Trophoblast cell (in vitro differentiated cells and primary cell): ENCODE measurements around the gene TP53BP2.
A peak's percentile ranks its signal among the peaks of the same experiment; 100 is the strongest.
"Not testable (repeated sequence)": the region's sequence is repeated elsewhere in the genome, so short reads cannot be mapped to it uniquely, and the experiment has no call there.

Source experiments
- DNase-seq, 2 donors: peaks; one replicate each; pipeline ENCODE4 v3.0.0-alpha.2; 2016
- H2AFZ ChIP-seq: 2 replicates; pipeline ENCODE4 v1.6.1; 2013; ENCODE audit warnings: low read length, moderate library complexity, mild to moderate bottlenecking; ENCODE audit not compliant: insufficient read depth, poor library complexity
- H2AK5ac ChIP-seq: 2 replicates; pipeline ENCODE4 v1.6.1; 2013; ENCODE audit warnings: mild to moderate bottlenecking, low read length
- H2BK120ac ChIP-seq: 2 replicates; pipeline ENCODE4 v1.6.1; 2013; ENCODE audit warnings: low read length, mild to moderate bottlenecking, moderate library complexity; ENCODE audit not compliant: insufficient read depth, poor library complexity
- H2BK12ac ChIP-seq: 2 replicates; pipeline ENCODE4 v1.6.1; 2013; ENCODE audit warnings: mild to moderate bottlenecking, low read length, moderate library complexity
- H2BK5ac ChIP-seq: 2 replicates; pipeline ENCODE4 v1.6.1; 2013; ENCODE audit warnings: low read length, low read depth, moderate library complexity, mild to moderate bottlenecking; ENCODE audit not compliant: poor library complexity
- H3K14ac ChIP-seq: 2 replicates; pipeline ENCODE4 v1.6.1; 2013; ENCODE audit warnings: mild to moderate bottlenecking, low read length
- H3K18ac ChIP-seq: 2 replicates; pipeline ENCODE4 v1.6.1; 2013; ENCODE audit warnings: mild to moderate bottlenecking, low read length
- H3K23ac ChIP-seq: 2 replicates; pipeline ENCODE4 v1.6.1; 2013; ENCODE audit warnings: low read length
- H3K27ac ChIP-seq: 2 replicates; pipeline ENCODE4 v1.5.1; 2013; ENCODE audit warnings: low read depth, mild to moderate bottlenecking, inconsistent platforms, low read length, moderate library complexity
- H3K27me3 ChIP-seq: 2 replicates; pipeline ENCODE4 v1.6.1; 2013; ENCODE audit warnings: inconsistent platforms, mild to moderate bottlenecking, low read length, moderate library complexity; ENCODE audit not compliant: insufficient read depth
- H3K36me3 ChIP-seq, 2 experiments: 1 replicate in 1 of 2; 2 replicates in 1 of 2; pipeline ENCODE4 v1.6.1; 2013; ENCODE audit warnings: low read length in 2 of 2, mild to moderate bottlenecking in 2 of 2, moderate library complexity in 1 of 2; ENCODE audit not compliant: insufficient read depth in 2 of 2, control insufficient read depth in 1 of 2
- H3K4ac ChIP-seq: 2 replicates; pipeline ENCODE4 v1.6.1; 2013; ENCODE audit warnings: low read depth, mild to moderate bottlenecking, low read length, moderate library complexity
- H3K4me1 ChIP-seq, 2 experiments: 1 replicate in 1 of 2; 2 replicates in 1 of 2; pipeline ENCODE4 v1.6.1; 2013; ENCODE audit warnings: low read length in 2 of 2, mild to moderate bottlenecking in 2 of 2, moderate library complexity in 1 of 2; ENCODE audit not compliant: insufficient read depth in 2 of 2, control insufficient read depth in 1 of 2
- H3K4me2 ChIP-seq: 2 replicates; pipeline ENCODE4 v1.6.1; 2013; ENCODE audit warnings: inconsistent platforms, mild to moderate bottlenecking, low read length, moderate library complexity
- H3K4me3 ChIP-seq: 2 replicates; pipeline ENCODE4 v1.5.1; 2013; ENCODE audit warnings: mild to moderate bottlenecking, low read depth, low read length, inconsistent platforms
- H3K79me1 ChIP-seq: one replicate; pipeline ENCODE4 v1.6.1; 2013; ENCODE audit warnings: low read length
- H3K79me2 ChIP-seq: 2 replicates; pipeline ENCODE4 v1.6.1; 2013; ENCODE audit warnings: low read length, mild to moderate bottlenecking; ENCODE audit not compliant: control insufficient read depth, insufficient read depth, poor library complexity
- H3K9ac ChIP-seq: 2 replicates; pipeline ENCODE4 v1.6.1; 2013; ENCODE audit warnings: mild to moderate bottlenecking, low read length
- H3K9me3 ChIP-seq: 2 replicates; pipeline ENCODE4 v1.6.1; 2013; ENCODE audit warnings: low read depth, mild to moderate bottlenecking, control low read depth, inconsistent platforms, low read length; ENCODE audit not compliant: insufficient read depth
- H4K12ac ChIP-seq: 2 replicates; pipeline ENCODE4 v1.6.1; 2013; ENCODE audit warnings: low read depth, mild to moderate bottlenecking, low read length, moderate library complexity
- H4K8ac ChIP-seq: 2 replicates; pipeline ENCODE4 v1.6.1; 2013; ENCODE audit warnings: low read depth, mild to moderate bottlenecking, low read length, moderate library complexity
- H4K91ac ChIP-seq: one replicate; pipeline ENCODE4 v1.6.1; 2013; ENCODE audit warnings: low read depth, mild to moderate bottlenecking, low read length, moderate library complexity
- WGBS: extraction: QIAGEN DNeasy Blood & Tissue Kit; methylation state at CpG from one replicate; pipeline ENCODE4 v1.1.7; 2013; ENCODE audit warnings: missing lambda C conversion rate; ENCODE audit not compliant: insufficient read length, insufficient coverage; ENCODE audit errors: extremely low coverage; 5-methylcytosine and 5-hydroxymethylcytosine counted together

Gene TP53BP2

GRCh38 chr1:223864599-223865368 lies 19.0 kb upstream of the TP53BP2 start:
- not testable (repeated sequence) for H3K4ac ChIP-seq, H3K4me1 ChIP-seq, H3K79me1 ChIP-seq, H3K9me3 ChIP-seq, H4K12ac ChIP-seq, H2BK120ac ChIP-seq, H3K27ac ChIP-seq, H2BK5ac ChIP-seq, H3K27me3 ChIP-seq, H3K36me3 ChIP-seq, H2AK5ac ChIP-seq, H3K9ac ChIP-seq, H4K8ac ChIP-seq, H3K14ac ChIP-seq, H3K18ac ChIP-seq, H3K23ac ChIP-seq, H2BK12ac ChIP-seq, H2AFZ ChIP-seq, DNase-seq, H3K79me2 ChIP-seq, H4K91ac ChIP-seq, H3K4me2 ChIP-seq
- no CpG with 5 or more reads among the region's 19 CpGs for WGBS
- H3K4me3 ChIP-seq, result peak overlapping the region; percentile 48

- H2BK12ac ChIP-seq, result no peak overlapping the region
- H3K14ac ChIP-seq, result no peak overlapping the region
- no peaks in the 10 kb centered on the region for H3K79me1 ChIP-seq
- no peak overlapping the region for H4K91ac ChIP-seq
- H2BK120ac ChIP-seq, result no peak overlapping the region
- H3K9ac ChIP-seq, result no peak overlapping the region
- H4K12ac ChIP-seq, result no peak overlapping the region
- peaks cover 9% of the 10 kb centered on the region for H3K9me3 ChIP-seq
- no peak for DNase-seq
- no peak overlapping the region for H3K27ac ChIP-seq
- H3K27me3 ChIP-seq, result no peaks in the 10 kb centered on the region
- no peak overlapping the region for H3K18ac ChIP-seq
- no peak overlapping the region for H3K4me3 ChIP-seq
- H3K79me2 ChIP-seq, result no peaks in the 10 kb centered on the region
- H2BK5ac ChIP-seq, result no peak overlapping the region
- no peak overlapping the region for H2AK5ac ChIP-seq
- no peak overlapping the region for H2AFZ ChIP-seq
- no CpG with 5 or more reads among the region's 17 CpGs for WGBS
- H3K36me3 ChIP-seq, result no peaks in the 10 kb centered on the region
- H3K4me2 ChIP-seq, result no peak overlapping the region
- H3K4ac ChIP-seq, result no peak overlapping the region
- H3K4me1 ChIP-seq, result peaks cover 5 to 6% of the 10 kb centered on the region in 2 experiments
- no peak overlapping the region for H3K23ac ChIP-seq
- H4K8ac ChIP-seq, result no peak overlapping the region
Observed at GRCh38 chr1:223864084-223864483, 18.3 kb upstream of the TP53BP2 start.

DNA sequence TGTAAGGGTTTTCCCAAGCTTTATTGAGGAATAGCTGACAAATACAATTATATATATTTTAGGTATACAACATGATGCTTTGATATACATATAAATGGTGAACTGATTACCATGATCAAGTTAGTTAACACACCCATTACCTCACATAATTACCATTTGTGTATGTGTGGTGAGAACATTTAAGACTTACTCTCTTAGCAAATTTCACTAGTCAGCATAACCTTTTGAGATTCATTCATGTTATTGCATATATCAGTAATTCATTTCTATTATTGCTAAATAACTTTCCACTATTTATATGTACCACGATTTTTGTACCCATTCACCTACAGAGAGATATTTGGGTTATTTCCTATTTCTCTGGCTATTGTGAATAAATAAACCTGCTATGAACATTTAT lies 16.2 kb upstream of the TP53BP2 start:
- no peak overlapping the region for H2BK120ac ChIP-seq
- no peaks in the 10 kb centered on the region for H3K36me3 ChIP-seq
- H2AK5ac ChIP-seq, result no peak overlapping the region
- no peak overlapping the region for H3K27ac ChIP-seq
- no peak overlapping the region for H3K23ac ChIP-seq
- H3K4me3 ChIP-seq, result no peak overlapping the region
- H3K9me3 ChIP-seq, result peaks cover 12% of the 10 kb centered on the region
- no peak overlapping the region for H3K18ac ChIP-seq
- H3K9ac ChIP-seq, result no peak overlapping the region
- H2BK12ac ChIP-seq, result no peak overlapping the region
- no CpG with 5 or more reads among the region's 1 CpG for WGBS
- no peak overlapping the region for H4K91ac ChIP-seq
- H2BK5ac ChIP-seq, result no peak overlapping the region
- H3K27me3 ChIP-seq, result no peaks in the 10 kb centered on the region
- H3K4ac ChIP-seq, result no peak overlapping the region
- no peak overlapping the region for H3K14ac ChIP-seq
- H3K4me2 ChIP-seq, result no peak overlapping the region
- H3K79me1 ChIP-seq, result no peaks in the 10 kb centered on the region
- H4K12ac ChIP-seq, result no peak overlapping the region
- H3K79me2 ChIP-seq, result no peaks in the 10 kb centered on the region
- H4K8ac ChIP-seq, result no peak overlapping the region
- H3K4me1 ChIP-seq, result peaks cover 5 to 6% of the 10 kb centered on the region in 2 experiments
- H2AFZ ChIP-seq, result no peak overlapping the region
- DNase-seq, result no peak

DNA sequence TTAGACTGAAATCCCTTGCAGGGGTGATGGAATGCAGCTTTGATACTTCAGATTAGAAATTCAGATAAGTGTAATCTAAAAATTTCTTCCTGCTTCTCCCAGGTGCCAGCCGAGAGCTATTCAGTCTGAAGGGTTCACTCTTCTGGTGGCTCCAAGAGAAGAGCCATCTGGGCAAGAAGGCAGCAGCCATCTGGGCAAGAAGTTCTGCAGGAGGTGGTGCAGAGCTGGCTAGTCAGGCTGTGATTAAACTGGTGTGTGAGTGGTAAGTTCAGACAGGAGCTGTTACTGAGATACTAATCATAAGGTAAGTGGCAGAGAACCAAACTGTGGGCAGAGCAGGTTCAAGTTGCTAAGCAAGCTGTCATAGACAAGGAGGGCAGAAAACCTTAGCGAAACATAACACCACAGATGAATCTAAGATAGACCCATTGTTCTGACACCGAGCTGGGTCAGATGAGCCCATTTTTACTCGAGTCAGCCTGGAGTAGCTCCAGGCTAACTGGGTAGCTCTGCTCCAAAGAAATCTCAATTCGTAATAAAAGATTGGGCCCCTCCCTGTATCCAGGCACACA lies 14.4 kb upstream of the TP53BP2 start:
- Histone ChIP-seq H2AFZ (no peak overlapping the region), H3K36me3 (no peaks in the 10 kb centered on the region), H3K9me3 (peaks cover 13% of the 10 kb centered on the region), H3K18ac (no peak overlapping the region), H3K79me2 (no peaks in the 10 kb centered on the region), H4K12ac (no peak overlapping the region), H4K91ac (no peak overlapping the region), H3K79me1 (no peaks in the 10 kb centered on the region), H3K27me3 (no peaks in the 10 kb centered on the region), H2BK120ac (no peak overlapping the region), H3K4ac (no peak overlapping the region), H3K23ac (no peak overlapping the region), H3K4me1 (peaks cover 5 to 6% of the 10 kb centered on the region in 2 experiments), H3K4me2 (no peak overlapping the region), H3K27ac (no peak overlapping the region), H2AK5ac (no peak overlapping the region), H2BK12ac (no peak overlapping the region), H4K8ac (no peak overlapping the region), H2BK5ac (no peak overlapping the region), H3K14ac (no peak overlapping the region), H3K4me3 (no peak overlapping the region), H3K9ac (no peak overlapping the region)
- no peak for DNase-seq
- no CpG with 5 or more reads among the region's 5 CpGs for WGBS
